Measurements from ENCODE around the gene C1QL4.
A peak's percentile ranks its signal among the peaks of the same experiment; 100 is the strongest.
"Not testable (repeated sequence)": the region's sequence is repeated elsewhere in the genome, so short reads cannot be mapped to it uniquely, and the experiment has no call there.

Gene C1QL4

DNA sequence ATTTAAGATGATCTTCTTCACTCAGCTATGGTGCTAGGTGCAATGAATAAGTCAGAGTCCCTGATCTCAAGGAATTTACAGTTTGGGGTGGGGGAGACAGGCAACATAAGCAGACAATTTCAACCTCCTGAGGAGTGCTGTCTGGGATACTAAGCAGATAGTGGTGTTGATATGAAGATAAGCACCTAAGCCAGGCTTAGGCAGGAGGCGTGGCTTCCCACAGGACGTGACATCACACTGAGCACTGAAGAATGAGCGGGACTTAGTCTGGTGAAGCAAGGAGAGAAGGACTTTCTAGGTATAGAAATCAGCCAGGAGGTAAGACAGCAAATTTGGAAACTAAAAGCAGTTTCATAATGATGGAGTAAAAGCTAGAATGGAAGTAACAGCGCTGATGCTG is 35.2 kb downstream of the C1QL4 start:
- no peak for DNase-seq (ENCODE audit: low read depth)

- no peak for DNase-seq (ENCODE audit: low read depth)
Observed at GRCh38 chr12:49298160-49298559, 38.8 kb downstream of the C1QL4 start.

DNA sequence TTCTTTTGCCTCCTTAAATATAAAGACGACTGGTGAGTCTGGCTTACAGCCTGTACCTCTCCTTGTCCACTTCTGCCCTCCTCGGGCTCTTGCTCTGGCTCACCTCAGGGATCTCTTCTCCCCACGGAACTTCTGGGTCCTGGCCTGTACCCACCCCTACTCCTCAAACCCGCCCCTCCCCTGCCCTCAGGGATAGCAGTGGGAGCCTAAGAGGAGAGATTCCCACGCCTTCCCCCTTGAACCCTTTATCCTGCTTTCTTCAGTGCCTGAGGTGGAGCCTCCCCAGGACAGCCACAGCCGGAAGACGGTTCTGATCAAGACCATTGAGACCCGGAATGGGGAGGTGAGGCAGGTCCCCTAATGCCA is 39.3 kb downstream of the C1QL4 start:
- DNase-seq (ENCODE audit: low read depth) = no peak

GRCh38 chr12:49296836-49297694 is 39.9 kb downstream of the C1QL4 start:
- DNase-seq (ENCODE audit: low read depth) = peak; percentile 28

DNA sequence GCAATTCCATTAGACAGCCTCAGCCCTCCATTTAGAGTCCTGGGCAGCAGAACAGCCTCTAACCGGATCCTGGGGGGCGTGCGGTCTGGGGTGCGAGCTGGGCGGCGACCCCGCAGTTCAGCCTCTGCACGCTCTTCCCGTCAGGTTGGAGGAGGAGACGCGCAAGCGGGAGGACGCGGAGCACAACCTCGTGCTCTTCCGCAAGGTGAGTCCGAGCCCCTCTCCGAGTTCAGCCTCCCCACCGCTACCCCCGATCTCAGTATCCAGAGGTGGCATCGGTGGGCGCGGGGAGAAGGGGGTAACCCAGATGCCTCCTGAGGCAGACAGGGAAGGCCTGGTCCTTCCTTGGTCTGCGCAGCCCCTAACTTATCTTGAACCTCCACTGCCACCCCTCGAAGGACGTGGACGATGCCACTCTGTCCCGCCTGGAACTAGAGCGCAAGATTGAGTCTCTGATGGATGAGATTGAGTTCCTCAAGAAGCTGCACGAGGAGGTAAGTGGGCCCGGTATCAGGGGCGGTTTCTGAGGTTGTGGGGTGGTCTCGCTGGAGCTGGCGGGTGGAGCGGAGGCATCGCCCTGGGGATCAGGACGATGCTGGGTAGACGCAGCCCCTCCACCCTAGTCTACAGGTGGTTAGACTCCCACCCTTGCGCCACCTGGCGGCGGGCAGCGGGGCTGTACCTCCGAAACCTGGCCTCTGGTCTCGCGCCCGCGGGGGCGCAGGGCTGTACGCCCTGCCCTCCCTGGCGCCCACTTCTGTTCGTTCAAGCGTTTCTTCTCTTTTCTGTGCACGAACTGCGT is 40.8 kb downstream of the C1QL4 start:
- peak; percentile 29 for DNase-seq (ENCODE audit: low read depth)

DNA sequence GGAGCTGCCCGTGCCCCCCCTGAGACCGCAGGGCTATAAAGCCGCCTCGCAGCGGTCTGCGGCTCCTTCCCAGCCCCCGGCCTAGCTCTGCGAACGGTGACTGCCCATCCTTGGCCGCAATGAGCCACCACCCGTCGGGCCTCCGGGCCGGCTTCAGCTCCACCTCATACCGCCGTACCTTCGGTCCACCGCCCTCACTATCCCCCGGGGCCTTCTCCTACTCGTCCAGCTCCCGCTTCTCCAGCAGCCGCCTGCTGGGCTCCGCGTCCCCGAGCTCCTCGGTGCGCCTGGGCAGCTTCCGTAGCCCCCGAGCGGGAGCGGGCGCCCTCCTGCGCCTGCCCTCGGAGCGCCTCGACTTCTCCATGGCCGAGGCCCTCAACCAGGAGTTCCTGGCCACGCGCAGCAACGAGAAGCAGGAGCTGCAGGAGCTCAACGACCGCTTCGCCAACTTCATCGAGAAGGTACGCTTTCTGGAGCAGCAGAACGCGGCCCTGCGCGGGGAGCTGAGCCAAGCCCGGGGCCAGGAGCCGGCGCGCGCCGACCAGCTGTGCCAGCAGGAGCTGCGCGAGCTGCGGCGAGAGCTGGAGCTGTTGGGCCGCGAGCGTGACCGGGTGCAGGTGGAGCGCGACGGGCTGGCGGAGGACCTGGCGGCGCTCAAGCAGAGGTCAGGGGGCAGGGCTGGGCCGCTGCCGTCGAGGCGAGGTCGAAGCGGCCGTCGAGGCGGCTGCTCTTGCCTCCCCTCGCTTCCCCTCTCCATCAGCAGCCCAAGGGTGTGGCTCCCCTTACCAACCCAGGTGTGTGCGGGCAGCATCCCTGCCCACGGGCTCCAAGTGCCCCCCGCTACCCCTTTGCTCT is 41.7 kb downstream of the C1QL4 start, which contains the start of gene PRPH:
Gene PRPH (plus strand): TSS at position 66 of the 855 bp plus-strand sequence. CDS start 54 bp downstream, at position 120.
- DNase-seq (ENCODE audit: low read depth) = no peak

- no peak for DNase-seq (ENCODE audit: low read depth)
Observed at GRCh38 chr12:49294804-49295081, 42.2 kb downstream of the C1QL4 start.

DNA sequence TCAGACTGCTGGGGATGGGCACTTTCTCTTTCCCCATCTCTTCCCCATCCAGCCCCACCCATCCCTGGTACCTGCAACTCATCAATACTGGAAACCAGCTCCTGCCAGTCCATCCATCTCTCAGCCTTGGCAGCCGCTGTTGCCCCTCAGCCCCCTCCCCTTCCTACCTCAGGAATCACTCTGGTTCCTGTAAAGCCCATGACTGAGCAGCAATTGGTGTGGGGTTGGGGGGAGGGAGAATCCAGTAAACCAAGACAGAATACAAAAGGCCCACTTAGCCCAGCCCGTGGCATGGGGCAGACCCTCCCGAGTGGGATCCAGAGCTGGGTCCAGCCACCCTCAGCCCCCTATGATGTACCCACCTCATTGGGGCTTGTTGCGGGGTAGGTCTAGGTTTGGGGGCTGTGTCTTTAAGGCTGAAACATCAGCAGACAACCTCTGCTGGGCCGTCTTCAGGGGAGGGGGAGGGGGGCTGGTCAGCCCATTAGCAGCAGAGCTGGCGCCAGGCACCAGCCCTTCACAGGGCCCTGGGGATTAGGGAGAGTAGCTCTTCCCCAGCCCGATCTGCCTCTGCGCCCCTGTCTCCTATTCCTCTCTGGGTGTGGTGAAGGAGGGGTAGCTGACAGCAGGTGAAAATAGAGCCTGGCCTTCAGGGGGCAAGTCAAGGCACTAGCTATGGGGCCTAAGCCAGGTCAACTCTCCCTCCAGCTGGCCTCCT is 42.7 kb downstream of the C1QL4 start:
- no peak for DNase-seq (ENCODE audit: low read depth)

DNA sequence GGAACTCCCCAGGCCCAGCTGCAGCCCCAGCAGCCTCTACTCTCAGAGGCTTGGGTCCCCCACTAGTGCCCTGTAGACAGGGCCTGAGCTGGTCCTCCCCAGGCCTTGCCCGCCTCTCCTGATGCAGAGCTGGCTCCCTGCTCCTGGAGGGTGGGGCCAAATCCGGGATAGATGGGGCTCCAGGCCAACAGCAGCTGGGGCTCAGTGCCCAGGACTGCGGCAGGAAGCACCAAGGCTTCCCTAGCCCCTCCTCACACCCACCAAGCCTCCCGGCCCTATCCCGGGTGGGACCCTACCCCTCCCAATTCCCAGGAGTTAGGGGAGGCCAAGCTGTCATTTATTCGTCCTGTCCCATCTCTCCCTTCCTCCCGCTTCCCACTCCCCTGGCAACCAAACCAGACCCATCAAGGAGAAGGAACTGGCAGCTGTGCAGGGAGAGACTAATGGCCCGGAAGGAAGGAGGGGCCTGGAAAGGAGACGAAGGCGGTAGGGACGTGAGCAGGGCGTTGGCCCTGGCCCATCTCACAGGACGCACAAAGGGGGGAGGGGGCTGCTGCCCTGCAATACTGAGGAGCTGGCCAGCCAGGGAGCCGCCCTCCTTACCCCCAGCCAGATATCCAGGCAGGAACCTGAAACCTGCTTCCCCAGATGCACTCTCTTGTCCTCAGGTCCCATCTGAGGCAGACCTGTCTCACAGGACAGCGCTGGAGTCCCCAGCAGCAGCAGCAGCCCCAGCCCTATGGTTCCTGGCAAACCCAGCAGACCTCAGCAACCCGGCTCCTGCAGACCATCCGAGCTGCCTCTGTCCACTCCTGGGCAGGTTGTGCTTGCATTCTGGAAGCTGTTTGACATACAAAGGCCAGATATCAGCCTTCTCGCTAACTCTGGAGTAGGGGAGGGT is 43.7 kb downstream of the C1QL4 start:
- no peak for DNase-seq (ENCODE audit: low read depth)

DNA sequence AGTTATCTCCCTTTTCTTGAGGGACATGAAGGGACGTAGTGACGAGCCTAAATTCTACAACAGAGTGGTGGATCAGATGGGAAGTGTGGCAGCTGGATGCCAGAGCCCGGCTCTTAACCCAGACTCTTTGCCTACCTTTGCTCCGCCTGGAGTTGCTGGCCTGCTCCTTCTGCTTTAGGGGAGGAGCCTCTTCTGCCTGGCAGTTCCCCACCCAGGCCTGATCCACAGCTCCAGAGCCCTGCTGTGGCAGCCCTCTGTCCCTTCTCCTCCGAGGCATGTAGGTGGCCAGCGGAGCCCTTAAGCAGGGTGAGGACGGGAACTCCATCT is 44.3 kb downstream of the C1QL4 start:
- DNase-seq (ENCODE audit: low read depth) = no peak

- DNase-seq (ENCODE audit: low read depth) = no peak
Observed at GRCh38 chr12:49288922-49289555, 47.9 kb downstream of the C1QL4 start.

GRCh38 chr12:49288412-49288853 is 48.6 kb downstream of the C1QL4 start:
- DNase-seq (ENCODE audit: low read depth) = peak; percentile 58

GRCh38 chr12:49287876-49288275 is 49.1 kb downstream of the C1QL4 start:
- DNase-seq (ENCODE audit: low read depth) = no peak

DNA sequence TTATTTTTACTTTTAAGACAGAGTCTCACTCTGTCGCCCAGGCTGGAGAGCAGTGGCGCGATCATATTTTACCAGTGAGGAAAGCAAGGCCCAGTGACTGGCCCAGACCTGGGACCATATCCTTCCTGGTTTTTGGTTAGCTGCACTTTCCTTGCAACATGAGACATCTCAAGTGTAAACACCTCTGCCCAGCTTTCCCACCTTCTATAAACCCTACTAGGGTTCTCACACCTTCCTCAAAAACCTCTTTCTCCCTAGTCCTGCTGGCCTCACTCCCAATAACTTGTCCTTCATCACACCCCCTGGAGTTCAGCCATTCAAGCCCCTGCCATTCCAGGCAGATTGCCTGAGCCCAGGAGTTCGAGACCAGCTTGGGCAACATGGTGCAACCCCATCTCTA is 52.3 kb downstream of the C1QL4 start:
- DNase-seq (ENCODE audit: low read depth) = no peak

GRCh38 chr12:49283541-49284429 is 53.2 kb downstream of the C1QL4 start:
- no peak for DNase-seq (ENCODE audit: low read depth)

GRCh38 chr12:49282740-49283375 is 54.1 kb downstream of the C1QL4 start:
- not testable (repeated sequence) for DNase-seq (ENCODE audit: low read depth)
